T-helper 17 cell (primary cell): Measurements from ENCODE around the gene OR8K3. TPM values are rescaled to one million over a fixed set of nuclear protein-coding genes. Genes with fewer than 3 reads are reported as not detected.

Source experiments
- total RNA-seq, 4 donors: library from RNA in 2 of 4; stranded (reverse) in 2 of 4; gene quantifications; one replicate each; pipeline ENCODE4 v1.2.3 and lab custom pipeline; 2022 to 2026

The OR8K3 gene
- total RNA-seq, 2 donors from 2014 or later, result not detected

Other genes starting within 250 kb of the OR8K3 start
- not detected for gene OR8I2, start 221.8 kb upstream of the OR8K3 start, total RNA-seq
- gene OR8H2, start 211.5 kb upstream of the OR8K3 start, total RNA-seq, result not detected
- gene OR8H3, start 192.8 kb upstream of the OR8K3 start, total RNA-seq, result not detected
- gene OR8J3, start 174.9 kb upstream of the OR8K3 start, total RNA-seq, result not detected
- gene OR8K5, start 154.8 kb upstream of the OR8K3 start, total RNA-seq, result not detected
- gene OR5J2, start 138.5 kb upstream of the OR8K3 start, total RNA-seq, result not detected
- gene OR5T2, start 80.9 kb upstream of the OR8K3 start, total RNA-seq, result not detected
- not detected for gene OR5T3, start 62.9 kb upstream of the OR8K3 start, total RNA-seq
- not detected for gene OR5T1, start 41.0 kb upstream of the OR8K3 start, total RNA-seq
- not detected for gene OR8H1, start 22.9 kb upstream of the OR8K3 start, total RNA-seq
- not detected for gene OR8K1, start 30.9 kb downstream of the OR8K3 start, total RNA-seq
- not detected for gene OR8J1, start 39.1 kb downstream of the OR8K3 start, total RNA-seq
- gene OR8U1, start 60.5 kb downstream of the OR8K3 start, total RNA-seq, result not detected
- not detected for gene OR5AL1, start 97.6 kb downstream of the OR8K3 start, total RNA-seq
- gene OR5M3, start 158.2 kb downstream of the OR8K3 start, total RNA-seq, result not detected
- gene OR5M8, start 176.2 kb downstream of the OR8K3 start, total RNA-seq, result not detected
- gene OR5M11, start 228.1 kb downstream of the OR8K3 start, total RNA-seq, result not detected